Ureter (tissue), 1 donor: ENCODE results near the gene HMX2. TPM values are rescaled to one million over a fixed set of nuclear protein-coding genes. Genes with fewer than 3 reads are reported as not detected.

Source experiments
- DNase-seq: peaks from one replicate; pipeline ENCODE4 v3.0.0-alpha.2; 2020; ENCODE audit warnings: low spot score
- total RNA-seq: library from RNA; stranded (reverse); gene quantifications from one replicate; pipeline ENCODE4 v1.2.4, GENCODE V29; 2023
- donor health status: DM: yes; HTN: yes; CAD: no.

HMX2 gene
- total RNA-seq, 1 donor from 2014 or later, result not detected

GRCh38 chr10:123139165-123139520, 8.8 kb upstream of the HMX2 start:
- no peak for DNase-seq

- no peak for DNase-seq
These were observed 8.3 kb upstream of the HMX2 start for GRCh38 chr10:123139521-123140163.

GRCh38 chr10:123140164-123140982, 7.6 kb upstream of the HMX2 start:
- DNase-seq, result no peak

GRCh38 chr10:123140983-123141390, 6.9 kb upstream of the HMX2 start:
- DNase-seq, result no peak

- no peak for DNase-seq
These were observed 5.9 kb upstream of the HMX2 start for GRCh38 chr10:123141791-123142700.

GRCh38 chr10:123142701-123143161, 5.2 kb upstream of the HMX2 start:
- no peak for DNase-seq

GRCh38 chr10:123143162-123143824, 4.6 kb upstream of the HMX2 start:
- DNase-seq, result no peak

GRCh38 chr10:123143825-123144168, 4.1 kb upstream of the HMX2 start:
- no peak for DNase-seq

- DNase-seq, result no peak
These were observed 3.0 kb upstream of the HMX2 start for GRCh38 chr10:123144697-123145541.

- no peak for DNase-seq
These were observed 2.4 kb upstream of the HMX2 start for GRCh38 chr10:123145542-123146012.

- DNase-seq, result no peak
These were observed 1.7 kb upstream of the HMX2 start for GRCh38 chr10:123146013-123146893.

- no peak for DNase-seq
These were observed 872 bp upstream of the HMX2 start for GRCh38 chr10:123146894-123147634.

GRCh38 chr10:123148414-123149161, 652 bp downstream of the HMX2 start:
- DNase-seq, result no peak

GRCh38 chr10:123149162-123149567, 1.2 kb downstream of the HMX2 start:
- no peak for DNase-seq

- DNase-seq, result no peak
These were observed 1.8 kb downstream of the HMX2 start for GRCh38 chr10:123149568-123150270.

- DNase-seq, result no peak
These were observed 2.5 kb downstream of the HMX2 start for GRCh38 chr10:123150271-123150985.
